ENCODE measurements around the gene HDAC10. TPM values are rescaled to one million over a fixed set of nuclear protein-coding genes. Genes with fewer than 3 reads are reported as not detected.

The HDAC10 gene
- total RNA-seq, 4 donors from 2014 or later, result 43.1 to 93.7 (median 56.2) TPM

DNA sequence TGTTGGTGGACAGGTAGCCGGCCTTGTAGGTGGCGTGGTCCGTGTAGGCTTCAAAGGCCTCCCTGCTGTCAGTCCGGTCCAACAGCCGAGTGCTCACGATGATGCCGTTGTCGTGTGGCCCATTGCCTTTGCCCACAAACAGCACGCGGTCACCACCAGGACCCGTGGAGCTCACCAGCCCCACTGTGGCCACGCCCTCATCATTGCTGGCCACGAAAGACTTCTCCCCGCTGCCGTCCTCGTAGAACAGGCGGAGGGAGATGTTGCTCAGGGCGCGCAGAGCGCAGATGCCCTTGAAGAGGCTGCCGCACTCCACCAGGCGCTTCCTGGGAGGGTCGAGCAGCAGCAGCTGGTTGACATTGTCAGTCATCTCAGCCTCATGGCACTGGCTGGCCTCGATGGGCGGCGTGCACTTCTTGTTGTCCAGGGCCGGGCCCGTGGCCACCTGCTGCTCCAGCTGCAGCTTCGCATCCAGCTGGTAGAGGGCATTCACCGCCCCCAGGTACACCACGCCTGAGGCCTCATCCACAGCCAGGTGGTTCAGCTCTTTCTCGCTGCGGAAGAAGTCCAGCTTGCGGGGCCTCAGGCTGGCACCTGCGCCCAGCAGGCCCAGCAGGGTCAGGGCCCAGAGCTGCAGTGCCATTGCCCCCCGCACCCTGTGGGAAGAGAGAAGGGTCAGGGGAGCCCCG is 39.0 kb upstream of the HDAC10 start:
- 93% methylated on average over 16 of the region's 37 CpGs for WGBS
- Histone ChIP-seq H3K27ac (no peak overlapping the region), H3K4me1 (peaks cover 26% of the 10 kb centered on the region), H3K36me3 (peaks cover 59% of the 10 kb centered on the region), H3K9me3 (no peaks in the 10 kb centered on the region), H3K27me3 (no peaks in the 10 kb centered on the region), H3K4me3 (no peak overlapping the region)
- TF ChIP-seq EP300 (IDR thresholded peaks at IDR 0.05), result no peak
- no peak for TF ChIP-seq CTCF (IDR thresholded peaks at IDR 0.05)
- no peak for TF ChIP-seq POLR2AphosphoS5 (IDR thresholded peaks at IDR 0.05)
- no peak for TF ChIP-seq POLR2A (IDR thresholded peaks at IDR 0.05)
- no peak for DNase-seq (ENCODE audit: low spot score in 2 of 2)

GRCh38 chr22:50289151-50289941 is 38.3 kb upstream of the HDAC10 start:
- Histone ChIP-seq H3K36me3 (peaks cover 63% of the 10 kb centered on the region), H3K27me3 (no peaks in the 10 kb centered on the region), H3K27ac (no peak overlapping the region), H3K4me3 (no peak overlapping the region), H3K4me1 (peaks cover 20% of the 10 kb centered on the region), H3K9me3 (no peaks in the 10 kb centered on the region)
- DNase-seq (ENCODE audit: low spot score in 2 of 2), result no peak
- TF ChIP-seq CTCF (IDR thresholded peaks at IDR 0.05) (no peak), POLR2A (IDR thresholded peaks at IDR 0.05) (no peak), EP300 (IDR thresholded peaks at IDR 0.05) (no peak), POLR2AphosphoS5 (IDR thresholded peaks at IDR 0.05) (no peak)
- 78% methylated on average over 14 of the region's 57 CpGs for WGBS

DNA sequence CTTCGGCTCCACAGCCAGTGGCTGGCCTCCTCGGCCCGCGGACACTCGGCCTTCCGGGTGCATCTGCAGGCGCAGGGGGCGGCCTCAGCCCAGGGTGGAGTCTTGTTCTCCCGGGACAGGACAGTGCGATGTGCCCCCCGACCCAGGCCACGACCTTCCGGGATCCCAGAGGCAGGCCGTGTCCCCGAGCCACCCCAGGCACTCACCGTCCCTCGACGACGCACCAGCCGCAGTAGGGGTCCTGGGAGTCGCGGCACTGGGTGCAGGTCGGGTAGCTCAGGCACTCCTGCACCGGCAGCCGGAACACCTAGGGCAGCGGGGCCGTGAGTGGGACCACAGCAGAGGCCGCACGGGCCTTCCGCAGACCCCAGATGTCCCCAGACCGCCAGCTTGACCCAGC is 36.7 kb upstream of the HDAC10 start:
- no peak overlapping the region for H3K4me3 ChIP-seq

GRCh38 chr22:50286701-50287318 is 35.7 kb upstream of the HDAC10 start:
- Histone ChIP-seq H3K4me3 (no peak overlapping the region), H3K9me3 (no peaks in the 10 kb centered on the region), H3K4me1 (peaks cover 14% of the 10 kb centered on the region), H3K27ac (peak overlapping the region; percentile 8), H3K27me3 (no peaks in the 10 kb centered on the region), H3K36me3 (peaks cover 89% of the 10 kb centered on the region)
- WGBS, result 100% methylated on average over 3 of the region's 40 CpGs
- no peak for TF ChIP-seq POLR2AphosphoS5 (IDR thresholded peaks at IDR 0.05)
- TF ChIP-seq POLR2A (IDR thresholded peaks at IDR 0.05), result no peak
- no peak for TF ChIP-seq CTCF (IDR thresholded peaks at IDR 0.05)
- no peak for TF ChIP-seq EP300 (IDR thresholded peaks at IDR 0.05)
- no peak for DNase-seq (ENCODE audit: low spot score in 2 of 2)

More for the DNA sequence above, 36.7 kb upstream of the HDAC10 start:
- H3K36me3 ChIP-seq, result peaks cover 80% of the 10 kb centered on the region
- no peaks in the 10 kb centered on the region for H3K27me3 ChIP-seq
- WGBS, result no CpG with 5 or more reads among the region's 31 CpGs
- H3K27ac ChIP-seq, result no peak overlapping the region
- DNase-seq (ENCODE audit: low spot score in 2 of 2), result no peak
- H3K9me3 ChIP-seq, result no peaks in the 10 kb centered on the region
- TF ChIP-seq POLR2AphosphoS5 (IDR thresholded peaks at IDR 0.05), result no peak
- no peak for TF ChIP-seq EP300 (IDR thresholded peaks at IDR 0.05)
- no peak for TF ChIP-seq POLR2A (IDR thresholded peaks at IDR 0.05)
- no peak for TF ChIP-seq CTCF (IDR thresholded peaks at IDR 0.05)
- peaks cover 9% of the 10 kb centered on the region for H3K4me1 ChIP-seq

DNA sequence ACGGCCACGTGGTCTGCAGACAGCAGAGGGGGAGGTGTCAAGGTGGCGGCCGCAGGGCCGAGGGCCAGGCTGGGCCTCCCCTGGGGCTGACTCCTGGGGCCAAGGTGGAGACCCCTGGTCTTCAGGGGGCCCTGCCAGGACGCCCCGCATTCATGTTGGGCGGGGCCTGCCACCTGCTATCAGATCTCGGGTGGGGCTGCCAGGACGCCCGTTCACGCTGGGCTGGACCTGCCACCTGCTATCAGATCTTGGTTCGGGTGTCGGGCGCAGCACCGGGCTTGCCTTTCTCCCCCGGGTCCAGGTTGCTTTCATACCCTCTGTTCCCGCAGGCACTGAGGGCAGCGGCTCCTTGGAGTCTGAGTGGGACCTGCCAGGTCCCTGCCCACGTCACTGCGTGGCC is 35.2 kb upstream of the HDAC10 start:
- no peak for TF ChIP-seq EP300 (IDR thresholded peaks at IDR 0.05)
- no peak for TF ChIP-seq POLR2AphosphoS5 (IDR thresholded peaks at IDR 0.05)
- no peak for TF ChIP-seq POLR2A (IDR thresholded peaks at IDR 0.05)
- no peak for TF ChIP-seq CTCF (IDR thresholded peaks at IDR 0.05)
- Histone ChIP-seq H3K4me1 (peaks cover 15% of the 10 kb centered on the region), H3K27ac (peak overlapping the region; percentile 8), H3K27me3 (no peaks in the 10 kb centered on the region), H3K36me3 (peaks cover 92% of the 10 kb centered on the region), H3K4me3 (no peak overlapping the region), H3K9me3 (no peaks in the 10 kb centered on the region)
- WGBS, result 93% methylated on average over 2 of the region's 21 CpGs
- DNase-seq (ENCODE audit: low spot score in 2 of 2), result no peak

Data from suprapubic skin (tissue), 4 donors.